ENCODE results near the gene TMEM31. TPM values are rescaled to one million over a fixed set of nuclear protein-coding genes. Genes with fewer than 3 reads are reported as not detected.
"Not testable (repeated sequence)": the region's sequence is repeated elsewhere in the genome, so short reads cannot be mapped to it uniquely, and the experiment has no call there.

Gene TMEM31
- total RNA-seq, 2 experiments from 2014 or later = not detected

- Histone ChIP-seq H3K27ac (ENCODE audit: low read depth in 1 of 2, low read length in 2 of 2) (no peak overlapping the region), H3K4me1 (ENCODE audit: insufficient read depth, low read length) (no peaks in the 10 kb centered on the region), H3K4me3 (ENCODE audit: low read length) (no peak overlapping the region), H3K9me3 (ENCODE audit: control insufficient read depth in 1 of 2, insufficient read depth in 1 of 2, low read length in 2 of 2) (no peaks in the 10 kb centered on the region), H3K36me3 (ENCODE audit: insufficient read depth, low read length) (no peaks in the 10 kb centered on the region), H3K27me3 (ENCODE audit: control insufficient read depth in 1 of 2, insufficient read depth in 2 of 2, low read length in 2 of 2) (no peaks in the 10 kb centered on the region)
- Mint-ChIP-seq H3K36me3 (ENCODE audit: low read depth) (no peaks in the 10 kb centered on the region), H3K27me3 (no peaks in the 10 kb centered on the region), H3K27ac (no peak overlapping the region), H3K4me3 (no peak overlapping the region), H3K9me3 (peaks cover 3% of the 10 kb centered on the region), H3K4me1 (ENCODE audit: low read depth) (no peaks in the 10 kb centered on the region)
- CTCF ChIA-PET = no interaction called here
- DNase-seq = no peak
- intact Hi-C loops (cut with DNase I, micrococcal nuclease) = no loop called here
- POLR2A ChIA-PET = no interaction called here
- ATAC-seq (ENCODE audit: poor library complexity) = no peak
- no peak for TF ChIP-seq CTCF (IDR thresholded peaks at IDR 0.05)
These were observed 46.0 kb downstream of the TMEM31 start for GRCh38 chrX:103756736-103757135.

- Histone ChIP-seq H3K9me3 (ENCODE audit: control insufficient read depth in 1 of 2, insufficient read depth in 1 of 2, low read length in 2 of 2) (no peaks in the 10 kb centered on the region), H3K27me3 (ENCODE audit: control insufficient read depth in 1 of 2, insufficient read depth in 2 of 2, low read length in 2 of 2) (no peaks in the 10 kb centered on the region), H3K4me1 (ENCODE audit: insufficient read depth, low read length) (no peaks in the 10 kb centered on the region), H3K4me3 (ENCODE audit: low read length) (no peak overlapping the region), H3K27ac (ENCODE audit: low read depth in 1 of 2, low read length in 2 of 2) (no peak overlapping the region), H3K36me3 (ENCODE audit: insufficient read depth, low read length) (no peaks in the 10 kb centered on the region)
- Mint-ChIP-seq H3K4me1 (ENCODE audit: low read depth) (no peaks in the 10 kb centered on the region), H3K27me3 (no peaks in the 10 kb centered on the region), H3K27ac (no peak overlapping the region), H3K4me3 (no peak overlapping the region), H3K9me3 (peaks cover 3% of the 10 kb centered on the region), H3K36me3 (ENCODE audit: low read depth) (no peaks in the 10 kb centered on the region)
- ATAC-seq (ENCODE audit: poor library complexity) (no peak), DNase-seq (no peak)
- no peak for TF ChIP-seq CTCF (IDR thresholded peaks at IDR 0.05)
- intact Hi-C loops (cut with DNase I, micrococcal nuclease) = no loop called here
- POLR2A ChIA-PET = no interaction called here
- CTCF ChIA-PET = no interaction called here
These were observed 47.8 kb downstream of the TMEM31 start for GRCh38 chrX:103758555-103758954.

GRCh38 chrX:103763541-103763940, 52.8 kb downstream of the TMEM31 start:
- H3K27ac Mint-ChIP-seq; H3K4me3 ChIP-seq (ENCODE audit: low read length); H3K9me3 Mint-ChIP-seq; intact Hi-C loops (cut with DNase I, micrococcal nuclease); H3K4me3 Mint-ChIP-seq; H3K4me1 Mint-ChIP-seq (ENCODE audit: low read depth); H3K4me1 ChIP-seq (ENCODE audit: insufficient read depth, low read length); CTCF ChIA-PET; H3K27me3 Mint-ChIP-seq; H3K36me3 ChIP-seq (ENCODE audit: insufficient read depth, low read length); POLR2A ChIA-PET; H3K27me3 ChIP-seq (ENCODE audit: control insufficient read depth in 1 of 2, insufficient read depth in 2 of 2, low read length in 2 of 2); H3K36me3 Mint-ChIP-seq (ENCODE audit: low read depth); H3K9me3 ChIP-seq (ENCODE audit: control insufficient read depth in 1 of 2, insufficient read depth in 1 of 2, low read length in 2 of 2); DNase-seq; ATAC-seq (ENCODE audit: poor library complexity); H3K27ac ChIP-seq (ENCODE audit: low read depth in 1 of 2, low read length in 2 of 2): not testable (repeated sequence)

Other genes with a start within 250 kb of the TMEM31 start
- under 1 TPM in 1 of 2 experiments, not detected in 1; 0.16 TPM for gene RAB40A, start 191.4 kb upstream of the TMEM31 start, total RNA-seq
- gene TCEAL4, start 125.4 kb upstream of the TMEM31 start, total RNA-seq = 10 to 100 TPM; 10.5 to 11.1 TPM
- 1 to 10 TPM; 5.0 to 5.8 TPM for gene TCEAL3, start 102.9 kb upstream of the TMEM31 start, total RNA-seq
- 1 to 10 TPM; 4.0 to 4.9 TPM for gene TCEAL1, start 81.9 kb upstream of the TMEM31 start, total RNA-seq
- 100 to 1,000 TPM; 201 to 212 TPM for gene MORF4L2, start 24.2 kb upstream of the TMEM31 start, total RNA-seq
- not detected for gene PLP1, start 65.9 kb downstream of the TMEM31 start, total RNA-seq
- gene RAB9B, start 121.3 kb downstream of the TMEM31 start, total RNA-seq = under 1 TPM in 1 of 2 experiments, not detected in 1; 0.11 TPM